NCI-H2107 treated with DMSO at 0.1 percent for 48 hours (cell line): Measurements from ENCODE around the gene BIRC6.
"Not testable (repeated sequence)": the region's sequence is repeated elsewhere in the genome, so short reads cannot be mapped to it uniquely, and the experiment has no call there.

Experiments
- DNase-seq: peaks from one replicate; lab custom pipeline; 2025; ENCODE audit not compliant: unreplicated experiment; lab: John Stamatoyannopoulos, UW

Gene BIRC6

DNA sequence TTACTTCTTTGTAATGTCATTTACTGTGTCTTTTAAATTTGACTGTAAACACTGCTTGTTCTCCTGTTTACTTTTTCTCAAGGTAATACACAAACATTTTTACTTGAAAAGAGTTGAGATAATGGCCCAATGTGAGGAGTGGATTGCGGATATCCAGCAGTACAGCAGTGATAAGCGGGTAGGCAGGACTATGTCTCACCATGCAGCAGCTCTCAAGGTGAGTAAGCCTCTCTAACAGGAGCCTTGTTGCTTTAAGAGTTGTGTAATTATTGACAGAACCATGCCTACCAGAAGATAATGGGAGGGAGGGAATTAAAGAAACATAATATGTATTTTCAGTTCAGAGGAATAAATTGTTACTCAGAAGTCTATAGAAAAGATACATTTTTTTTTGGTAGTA is 254.5 kb downstream of the BIRC6 start:
- DNase-seq = no peak

DNA sequence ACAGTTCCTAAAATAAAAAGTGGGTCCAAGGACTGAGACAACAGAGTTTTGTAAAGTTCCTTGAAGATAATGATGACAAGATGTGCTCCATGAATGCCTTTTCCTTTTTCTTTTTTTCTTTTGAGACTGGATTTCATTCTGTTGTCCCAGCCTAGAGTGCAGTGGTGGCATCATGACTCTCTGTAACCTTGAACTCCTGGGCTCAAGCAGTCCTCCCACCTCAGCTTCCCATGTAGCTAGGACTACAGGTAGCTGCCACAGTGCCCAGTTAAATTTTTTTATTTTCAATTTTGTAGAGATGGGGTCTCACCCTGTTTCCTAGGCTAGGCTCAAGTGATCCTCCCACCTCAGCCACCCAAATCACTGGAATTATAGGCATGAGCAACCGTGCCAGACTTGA is 254.9 kb downstream of the BIRC6 start:
- DNase-seq = no peak

DNA sequence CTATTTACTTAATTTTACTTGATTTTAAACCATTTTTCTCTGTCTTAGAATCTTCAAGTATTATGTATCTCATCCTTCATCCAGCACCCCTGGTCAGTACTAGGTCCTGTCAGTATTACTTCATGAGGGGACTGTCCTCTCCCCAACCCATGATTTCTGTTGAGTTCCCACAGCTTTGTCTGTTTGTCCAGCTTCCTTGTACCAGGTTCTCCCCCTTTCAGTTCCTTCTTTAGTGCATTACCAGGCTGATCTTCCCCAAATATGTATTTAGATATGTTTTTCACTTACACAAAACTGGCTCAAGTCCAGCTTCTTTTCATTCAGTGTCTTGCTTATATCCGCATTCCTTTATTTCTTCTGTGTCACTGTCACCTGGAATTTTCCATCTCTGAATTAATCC is 257.3 kb downstream of the BIRC6 start:
- no peak for DNase-seq

DNA sequence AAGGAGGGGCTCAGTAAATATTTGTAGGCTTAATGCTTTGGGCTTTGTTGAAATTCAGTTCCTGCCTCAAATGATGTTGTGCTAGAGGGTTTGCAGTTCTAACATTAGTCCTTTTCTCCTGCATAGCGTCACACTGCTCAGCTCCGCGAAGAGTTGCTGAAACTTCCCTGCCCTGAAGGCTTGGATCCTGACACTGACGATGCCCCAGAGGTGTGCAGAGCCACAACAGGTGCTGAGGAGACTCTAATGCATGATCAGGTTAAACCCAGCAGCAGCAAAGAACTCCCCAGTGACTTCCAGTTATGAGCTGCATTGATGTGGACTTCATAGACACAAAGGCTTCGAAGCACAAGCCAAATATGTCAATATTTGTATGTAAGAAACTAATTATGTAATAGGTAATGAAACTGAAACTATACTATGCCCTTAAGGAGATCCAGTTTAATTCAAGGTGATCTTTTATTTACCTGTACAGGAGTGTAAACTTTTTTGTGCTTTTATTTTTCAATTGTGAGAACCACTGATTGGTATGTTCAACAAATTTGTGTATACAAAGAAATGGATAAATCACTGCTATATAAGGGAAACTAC is 260.9 kb downstream of the BIRC6 start:
- DNase-seq = no peak

DNA sequence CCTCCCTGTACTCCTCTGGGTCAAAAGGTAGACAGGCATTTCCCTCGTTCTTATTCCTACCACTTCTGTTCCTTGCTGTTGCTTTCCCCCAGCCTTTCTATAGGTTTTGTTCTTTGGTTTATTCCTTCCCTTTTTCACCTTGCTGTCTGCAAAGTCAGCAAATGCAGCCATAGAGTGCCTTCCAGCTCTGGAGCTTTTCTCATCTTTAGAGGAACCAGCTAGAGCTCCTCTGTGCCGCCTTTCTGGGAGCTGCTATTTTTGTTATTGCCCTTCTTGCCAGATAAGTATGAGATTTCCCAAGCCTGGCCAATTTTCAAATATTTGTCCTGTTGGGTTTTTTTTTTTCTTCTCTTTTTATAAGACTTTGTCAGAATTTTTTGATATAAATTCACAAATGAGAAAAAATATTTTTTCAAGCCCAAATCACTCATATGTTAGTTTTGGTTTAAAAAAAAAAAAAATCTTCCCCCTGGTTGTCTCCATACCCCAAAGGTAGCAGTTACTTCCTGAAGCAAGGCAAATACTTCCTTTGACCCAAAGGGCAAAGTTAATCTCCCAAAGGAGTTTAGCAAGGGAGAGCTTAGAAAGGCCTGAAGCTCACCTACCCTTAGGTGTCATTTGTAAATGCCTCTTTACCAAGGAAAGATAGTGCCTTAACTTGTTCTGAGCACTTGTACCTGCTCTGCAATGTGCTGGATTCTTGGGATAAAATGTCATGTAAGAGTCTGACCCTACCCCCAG is 265.9 kb downstream of the BIRC6 start:
- no peak for DNase-seq

DNA sequence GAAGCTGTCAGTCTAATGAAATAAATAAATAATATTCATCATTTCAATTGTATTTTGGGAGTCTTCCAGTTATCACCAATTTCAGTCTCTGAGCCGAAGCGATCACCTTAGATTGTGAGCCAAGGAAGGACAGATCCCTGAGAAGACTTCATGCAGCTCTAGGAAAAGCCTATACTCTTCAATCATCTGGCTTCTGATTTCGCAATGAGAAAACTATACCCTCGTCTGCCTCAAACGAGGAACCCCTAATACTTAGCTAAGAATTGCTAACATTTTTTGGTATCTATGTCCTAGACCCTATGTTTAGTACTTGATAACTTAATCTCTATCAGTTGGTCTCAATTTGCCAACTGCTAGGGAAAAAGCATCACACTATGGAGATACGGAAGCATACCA is 266.5 kb downstream of the BIRC6 start:
- DNase-seq = no peak

DNA sequence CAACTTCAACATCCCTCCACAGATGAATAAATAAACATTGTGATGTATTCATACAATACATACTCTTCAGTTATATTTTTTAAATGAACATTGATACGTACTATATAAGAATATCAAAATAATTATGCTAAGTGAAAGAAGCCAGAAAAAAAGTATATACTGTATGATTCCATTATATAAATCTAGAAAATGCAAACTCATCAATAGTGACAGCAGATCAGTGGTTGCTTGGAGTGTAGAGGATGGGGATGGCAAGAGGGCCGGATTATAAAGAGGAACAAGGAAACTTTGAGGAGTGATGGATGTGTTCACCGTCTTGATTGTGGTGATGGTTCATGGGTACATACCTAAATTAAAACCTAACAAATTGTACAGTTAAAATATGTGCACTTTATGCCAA is 268.0 kb downstream of the BIRC6 start:
- no peak for DNase-seq

DNA sequence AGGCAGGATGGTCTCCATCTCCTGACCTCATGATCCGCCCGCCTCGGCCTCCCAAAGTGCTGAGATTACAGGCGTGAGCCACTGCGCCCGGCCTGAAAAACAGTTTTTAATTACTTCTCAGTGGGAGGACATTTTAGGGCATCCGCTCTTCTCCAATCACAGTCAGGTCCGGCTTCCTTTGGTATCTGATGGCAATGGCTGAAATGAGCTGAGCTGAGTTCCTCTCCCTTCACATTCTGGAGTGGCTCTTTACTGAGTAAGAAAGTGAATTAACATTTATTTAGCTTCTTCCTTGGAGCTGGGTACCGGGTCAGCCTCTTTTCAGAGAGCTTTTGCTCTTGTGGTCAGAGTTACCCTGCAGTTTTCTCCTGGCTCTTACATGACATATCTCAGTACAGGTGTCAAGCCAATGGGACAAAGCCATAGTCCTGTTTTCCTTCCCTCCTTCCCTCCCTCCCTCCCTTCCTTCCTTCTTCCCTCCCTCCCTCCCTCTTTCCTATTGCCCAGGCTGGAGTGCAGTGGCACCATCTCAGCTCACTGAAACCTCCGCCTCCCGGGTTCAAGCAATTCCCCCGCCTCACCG is 269.9 kb downstream of the BIRC6 start:
- no peak for DNase-seq

DNA sequence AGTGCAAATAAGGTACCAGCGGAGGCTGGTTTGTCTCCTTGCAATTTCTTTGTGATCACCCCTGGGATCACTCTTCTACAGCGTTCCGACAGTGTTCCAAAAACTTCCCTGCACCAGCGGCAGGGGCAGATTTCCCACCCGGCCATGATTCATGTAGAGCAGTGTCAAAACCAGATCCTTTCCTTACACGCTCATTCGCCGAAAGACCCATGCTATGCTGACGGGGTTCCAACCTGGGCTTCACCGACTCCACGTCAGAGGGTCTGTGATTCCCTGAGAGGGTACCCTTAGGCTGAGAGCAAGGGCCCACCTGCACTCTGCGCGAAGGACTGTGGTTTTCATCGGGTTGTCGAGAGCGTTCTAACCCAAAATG is 270.6 kb downstream of the BIRC6 start:
- peak; percentile 1 for DNase-seq

DNA sequence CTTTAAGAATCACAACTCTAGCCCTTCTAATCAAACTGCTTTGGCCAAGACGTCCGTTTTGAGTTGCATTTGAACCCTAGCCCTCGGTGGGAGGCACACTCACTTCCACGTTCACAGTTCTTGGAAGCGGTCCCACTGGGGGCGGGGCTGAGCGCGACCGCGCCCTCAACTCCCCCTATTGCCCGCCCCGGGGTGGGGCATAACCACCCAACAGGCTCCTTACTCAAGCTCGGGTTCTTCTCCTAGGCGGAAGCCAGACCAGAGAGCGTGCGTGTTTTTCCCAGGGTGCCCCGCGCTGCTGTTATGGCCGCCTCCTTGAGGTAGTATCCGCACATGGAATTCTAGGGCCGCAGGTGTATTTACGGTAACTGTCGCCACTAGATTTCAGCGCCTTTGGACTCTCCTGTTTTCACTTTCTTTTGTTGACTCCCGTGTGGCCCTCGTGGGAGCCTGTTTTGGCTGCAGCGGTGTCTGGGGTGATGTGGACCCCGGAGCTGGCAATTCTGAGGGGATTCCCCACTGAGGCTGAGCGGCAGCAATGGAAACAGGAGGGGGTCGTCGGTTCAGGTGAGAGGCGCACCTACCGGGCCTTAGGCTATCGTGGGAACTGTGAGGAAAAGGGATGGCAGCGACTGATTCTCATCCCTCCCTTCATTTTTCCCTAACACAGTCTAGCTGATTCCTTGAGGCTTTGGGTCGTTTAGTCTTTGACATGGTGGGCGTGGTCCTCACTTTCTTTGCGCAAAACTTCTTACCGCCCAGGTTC is 271.2 kb downstream of the BIRC6 start, which contains the start of gene TTC27:
Gene TTC27 (plus strand): TSS at position 237 of the 766 bp plus-strand sequence. CDS start 243 bp downstream, at position 480.
- DNase-seq = peak; percentile 91

DNA sequence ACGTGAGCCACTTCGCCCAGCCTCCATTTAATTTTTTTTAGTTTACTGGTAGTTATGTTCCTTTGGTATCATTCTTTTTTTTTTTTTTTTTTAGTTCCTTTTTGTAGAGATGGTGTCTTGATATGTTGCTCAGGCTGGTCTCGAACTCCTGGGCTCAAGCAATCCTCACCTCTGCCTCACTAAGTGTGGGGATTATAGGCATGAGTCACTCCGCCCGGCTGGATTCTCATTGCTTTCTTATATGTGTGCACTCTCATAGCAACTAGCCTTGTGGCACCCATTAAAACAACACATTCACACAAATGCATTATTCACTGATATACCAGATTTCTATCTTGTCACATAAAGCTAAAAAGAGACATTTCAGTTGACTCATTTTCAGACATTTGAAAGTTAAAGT is 275.3 kb downstream of the BIRC6 start:
- no peak for DNase-seq

DNA sequence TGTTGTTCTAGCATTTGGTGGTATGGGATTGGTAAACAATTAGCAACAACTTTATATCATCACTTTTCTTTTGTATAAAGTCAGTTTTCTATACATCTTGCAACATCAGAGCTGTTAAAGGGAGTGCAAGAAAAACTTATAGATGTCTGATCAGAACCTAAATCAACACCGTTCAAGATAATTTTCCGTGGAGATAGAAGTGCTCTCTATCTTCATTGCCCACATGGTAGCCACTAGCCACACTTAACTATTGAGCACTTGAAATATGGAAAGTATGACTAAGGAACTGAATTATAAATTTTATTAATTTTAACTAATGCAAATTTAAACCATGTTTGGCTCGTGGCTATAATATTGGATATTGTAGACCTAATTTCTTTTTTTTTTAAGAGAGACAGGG is 276.2 kb downstream of the BIRC6 start:
- no peak for DNase-seq

DNA sequence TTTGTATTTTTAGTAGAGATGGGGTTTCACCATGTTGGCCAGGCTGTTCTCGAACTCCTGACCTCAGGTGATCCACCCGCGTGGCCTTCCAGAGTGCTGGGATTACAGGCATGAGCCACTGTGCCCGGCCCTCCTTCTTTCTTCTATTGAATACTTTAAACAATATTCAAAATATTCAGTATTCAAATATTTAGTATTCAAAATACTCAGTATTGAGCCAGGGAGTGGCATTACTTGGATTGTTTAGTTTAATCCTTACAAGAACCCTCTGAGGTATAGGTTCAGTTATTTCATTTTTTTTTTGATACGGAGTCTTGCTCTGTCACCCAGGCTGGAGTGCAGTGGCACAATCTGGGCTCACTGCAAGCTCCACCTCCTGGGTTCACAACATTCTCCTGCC is 281.7 kb downstream of the BIRC6 start:
- DNase-seq = not testable (repeated sequence)

DNA sequence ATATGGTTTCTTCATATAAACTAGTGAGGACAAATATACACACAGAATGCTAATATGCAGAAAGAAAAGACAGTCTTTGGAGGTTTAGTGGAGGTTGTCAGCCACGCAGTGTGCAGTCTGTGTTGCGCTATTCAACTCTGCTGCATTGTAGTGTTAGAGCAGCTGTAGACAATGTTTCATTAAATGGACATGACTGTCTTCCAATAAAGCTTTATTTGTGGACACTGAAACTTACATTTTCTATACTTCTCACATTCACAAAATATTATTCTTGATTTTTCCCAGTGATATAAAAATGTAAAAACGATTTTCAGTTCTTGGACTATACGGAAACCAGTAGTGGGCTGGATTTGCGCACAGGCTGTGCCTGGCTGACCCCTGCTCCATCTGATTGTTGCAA is 284.4 kb downstream of the BIRC6 start:
- no peak for DNase-seq

DNA sequence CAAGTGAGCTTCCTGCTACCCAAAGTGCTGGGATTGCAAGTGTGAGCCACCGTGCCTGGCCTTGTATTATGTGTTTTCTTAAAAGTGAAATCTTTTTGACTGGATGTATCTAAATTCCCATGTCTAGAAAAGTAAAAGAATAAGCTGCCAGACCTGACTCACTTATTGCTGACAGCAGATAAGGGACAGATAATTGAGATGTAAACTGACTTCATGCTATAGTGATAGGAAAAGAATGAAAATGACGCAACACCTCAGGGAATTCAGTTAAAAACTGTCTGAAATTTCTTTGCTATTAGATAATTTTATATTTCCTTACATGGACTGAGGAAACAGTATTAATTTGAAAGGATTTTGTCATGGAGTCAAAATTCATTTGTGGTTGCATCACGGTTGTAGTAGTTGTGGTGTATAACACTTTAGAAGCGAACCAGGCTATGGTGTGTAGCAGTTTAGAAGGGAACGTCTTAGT is 290.4 kb downstream of the BIRC6 start:
- no peak for DNase-seq

DNA sequence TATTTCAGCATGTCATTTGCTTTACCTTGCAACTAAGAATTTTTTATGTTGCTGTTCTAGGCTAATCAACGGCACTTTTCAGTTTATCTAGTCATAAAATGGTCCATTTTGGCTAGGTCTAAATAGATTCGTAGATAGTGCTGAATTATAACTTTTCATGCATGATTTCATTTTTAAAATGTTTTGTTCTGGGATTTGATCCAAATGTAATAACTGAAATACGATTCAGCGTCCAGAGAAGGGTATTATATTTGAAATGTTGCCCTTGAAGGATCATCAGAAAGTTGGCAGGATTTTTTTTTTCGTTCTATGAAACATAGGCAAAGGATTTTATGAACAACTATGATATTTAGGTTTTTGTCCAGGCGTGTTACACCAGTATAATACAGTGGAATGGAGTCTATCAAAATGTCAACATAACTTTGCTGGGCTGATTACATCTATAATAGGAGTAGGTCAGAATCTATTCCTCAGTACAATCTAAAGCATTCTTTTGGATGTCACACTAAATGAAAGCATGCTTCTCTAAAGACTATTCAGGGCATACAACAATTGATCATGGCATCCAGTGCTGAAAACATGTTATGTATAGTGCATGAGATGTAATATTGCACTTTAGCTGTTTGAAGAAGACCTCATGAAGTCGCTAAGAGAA is 295.9 kb downstream of the BIRC6 start:
- peak; percentile 34 for DNase-seq

DNA sequence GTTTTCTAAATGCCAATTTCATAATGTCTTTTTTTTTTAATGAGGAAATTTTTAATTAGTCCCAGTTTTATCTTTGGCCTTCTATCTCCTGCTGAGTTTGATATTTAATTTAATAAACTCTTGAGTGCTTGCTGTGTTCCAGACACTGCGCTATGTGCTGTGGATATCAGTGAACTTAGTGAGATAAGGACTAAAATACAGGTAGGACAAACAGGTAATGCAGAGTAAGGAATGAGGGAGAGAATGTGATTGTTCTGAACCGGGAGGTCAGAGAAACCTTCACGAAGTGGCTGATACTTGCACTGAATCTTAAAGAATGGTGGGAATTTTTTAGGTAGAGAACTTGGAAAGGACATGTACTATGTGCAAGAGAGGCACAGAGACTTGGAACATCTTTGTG is 299.2 kb downstream of the BIRC6 start:
- no peak for DNase-seq

DNA sequence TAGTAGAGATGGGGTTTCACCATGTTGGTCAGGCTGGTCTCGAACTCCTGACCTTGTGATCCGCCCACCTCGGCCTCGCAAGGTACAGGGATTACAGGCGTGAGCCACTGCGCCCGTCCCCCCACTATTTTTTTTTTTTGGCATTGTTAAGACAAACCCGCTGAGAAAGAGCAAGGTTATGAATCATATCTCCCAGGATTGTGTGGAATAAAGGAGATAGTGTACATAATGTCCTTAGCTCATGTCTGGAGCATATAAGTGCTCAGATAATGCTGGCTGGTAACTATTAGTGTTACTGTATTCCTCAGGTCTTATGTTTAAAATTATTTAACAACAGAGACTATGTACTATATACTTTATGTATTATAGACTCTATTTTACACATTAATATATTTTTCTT is 307.0 kb downstream of the BIRC6 start:
- DNase-seq = no peak

DNA sequence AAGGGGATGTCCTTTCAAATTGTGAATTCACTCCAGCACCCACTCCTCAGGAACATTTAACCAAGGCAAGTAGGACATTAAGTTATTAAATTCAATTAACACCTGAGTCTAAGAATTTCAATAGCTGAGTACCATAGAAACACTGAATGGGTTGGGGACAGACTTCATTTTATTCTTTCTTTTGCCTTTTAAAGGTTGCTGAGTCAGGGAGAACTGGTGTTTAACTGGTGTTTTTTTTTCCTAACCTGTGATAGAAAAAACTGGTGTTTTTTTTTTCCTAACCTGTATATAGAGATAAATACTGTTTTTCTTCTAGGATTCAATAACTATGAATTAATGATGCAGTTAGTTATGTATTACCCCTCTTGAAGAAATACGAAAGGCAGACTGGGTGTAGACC is 309.9 kb downstream of the BIRC6 start:
- DNase-seq = no peak

DNA sequence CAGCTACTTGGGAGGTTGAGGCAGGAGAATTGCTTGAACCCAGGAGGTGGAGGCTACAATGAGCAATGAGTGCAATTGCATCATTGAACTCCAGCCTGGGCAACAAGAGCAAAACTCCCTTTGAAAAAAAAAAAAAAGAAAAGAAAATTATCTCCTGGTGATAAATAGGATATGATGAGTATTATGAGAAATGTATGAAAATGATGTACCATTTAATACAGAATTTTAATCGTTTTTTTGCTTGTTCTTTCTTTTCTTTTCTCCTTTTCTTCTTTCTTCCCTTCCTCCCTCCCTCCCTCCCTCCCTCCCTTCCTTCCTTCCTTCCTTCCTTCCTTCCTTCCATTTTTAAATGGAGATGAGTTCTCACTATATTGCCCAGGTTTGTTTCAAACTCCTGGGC is 311.4 kb downstream of the BIRC6 start:
- no peak for DNase-seq
